Mesenchymal stem cell (in vitro differentiated cells and primary cell): Measurements from ENCODE around the gene PPP1R3E.
"Not testable (repeated sequence)": the region's sequence is repeated elsewhere in the genome, so short reads cannot be mapped to it uniquely, and the experiment has no call there.

ENCODE experiments used
- DNase-seq: peaks from one replicate; pipeline ENCODE4 v3.0.0-alpha.2; 2013
- H2AFZ ChIP-seq: one replicate; pipeline ENCODE4 v1.6.1; 2013; ENCODE audit warnings: low read depth, mild to moderate bottlenecking, control low read depth, inconsistent platforms, low read length, moderate library complexity
- H2AK5ac ChIP-seq: 2 replicates; pipeline ENCODE4 v1.6.1; 2013; ENCODE audit warnings: low read length, moderate library complexity, mild to moderate bottlenecking, inconsistent platforms; ENCODE audit not compliant: severe bottlenecking
- H2BK120ac ChIP-seq: one replicate; pipeline ENCODE4 v1.6.1; 2013; ENCODE audit warnings: low read depth, mild to moderate bottlenecking, inconsistent platforms, low read length, moderate library complexity
- H2BK12ac ChIP-seq, 2 experiments: one replicate each; pipeline ENCODE4 v1.6.1; 2013; ENCODE audit warnings: inconsistent platforms in 2 of 2, low read length in 2 of 2, mild to moderate bottlenecking in 2 of 2, moderate library complexity in 2 of 2, control low read depth in 1 of 2
- H2BK15ac ChIP-seq: one replicate; pipeline ENCODE4 v1.6.1; 2013; ENCODE audit warnings: mild to moderate bottlenecking, low read depth, inconsistent platforms; ENCODE audit not compliant: poor library complexity, severe bottlenecking
- H2BK5ac ChIP-seq: 2 replicates; pipeline ENCODE4 v1.6.1; 2013; ENCODE audit warnings: low read depth, mild to moderate bottlenecking, low read length, control low read depth, inconsistent platforms; ENCODE audit not compliant: poor library complexity, severe bottlenecking
- H3K14ac ChIP-seq, 2 experiments: one replicate each; pipeline ENCODE4 v1.6.1; 2013; ENCODE audit warnings: inconsistent platforms in 2 of 2, low read length in 2 of 2, control low read depth in 1 of 2, mild to moderate bottlenecking in 1 of 2, moderate library complexity in 1 of 2
- H3K18ac ChIP-seq, 2 experiments: one replicate each; pipeline ENCODE4 v1.6.1; 2013; ENCODE audit warnings: inconsistent platforms in 2 of 2, low read length in 2 of 2, control low read depth in 1 of 2, low read depth in 1 of 2, mild to moderate bottlenecking in 1 of 2
- H3K23ac ChIP-seq, 2 experiments: one replicate each; pipeline ENCODE4 v1.6.1; 2013; ENCODE audit warnings: inconsistent platforms in 2 of 2, low read length in 2 of 2, mild to moderate bottlenecking in 2 of 2, moderate library complexity in 2 of 2, control low read depth in 1 of 2
- H3K27ac ChIP-seq: 2 replicates; pipeline ENCODE4 v1.5.1; 2013; ENCODE audit warnings: mild to moderate bottlenecking, moderate library complexity, low read length, control low read depth, inconsistent platforms; ENCODE audit not compliant: poor library complexity, severe bottlenecking
- H3K27me3 ChIP-seq, 2 experiments: 2 replicates each; pipeline versions ENCODE4 v1.6.1 to v1.7.0; 2013; ENCODE audit warnings: low read length in 2 of 2, mild to moderate bottlenecking in 2 of 2, moderate library complexity in 2 of 2, control low read depth in 1 of 2, inconsistent platforms in 1 of 2; ENCODE audit not compliant: control insufficient read depth in 1 of 2, insufficient read depth in 1 of 2
- H3K36me3 ChIP-seq, 2 experiments: 2 replicates each; pipeline versions ENCODE4 v1.6.1 to v1.7.0; 2013; ENCODE audit warnings: low read length in 2 of 2, control low read depth in 1 of 2, inconsistent platforms in 1 of 2, low read depth in 1 of 2, mild to moderate bottlenecking in 1 of 2; ENCODE audit not compliant: insufficient read depth in 2 of 2, control insufficient read depth in 1 of 2
- H3K4ac ChIP-seq, 2 experiments: one replicate each; pipeline ENCODE4 v1.6.1; 2013; ENCODE audit warnings: inconsistent platforms in 2 of 2, low read length in 2 of 2, mild to moderate bottlenecking in 2 of 2, moderate library complexity in 2 of 2, control low read depth in 1 of 2, low read depth in 1 of 2
- H3K4me1 ChIP-seq: 2 replicates; pipeline ENCODE4 v1.6.1; 2013; ENCODE audit warnings: low read depth, low read length, control low read depth; ENCODE audit not compliant: control insufficient read depth, insufficient read depth
- H3K4me2 ChIP-seq: 2 replicates; pipeline ENCODE4 v1.6.1; 2013; ENCODE audit warnings: low read length, mild to moderate bottlenecking, inconsistent platforms; ENCODE audit not compliant: poor library complexity, severe bottlenecking
- H3K4me3 ChIP-seq, 2 experiments: 2 replicates each; pipeline versions ENCODE4 v1.5.1 to v1.7.0; 2013; ENCODE audit warnings: low read length in 2 of 2, mild to moderate bottlenecking in 2 of 2, control low read depth in 1 of 2, low read depth in 1 of 2; ENCODE audit not compliant: insufficient read depth in 1 of 2
- H3K79me1 ChIP-seq: replicated peaks from 2 replicates; pipeline ENCODE4 v1.6.1; 2013; ENCODE audit warnings: mild to moderate bottlenecking, control low read depth, low read length, inconsistent platforms; ENCODE audit not compliant: poor library complexity, severe bottlenecking
- H3K9ac ChIP-seq: 2 replicates; pipeline ENCODE4 v1.7.0; 2013; ENCODE audit warnings: mild to moderate bottlenecking, low read length, moderate library complexity
- H3K9me3 ChIP-seq: 2 replicates; pipeline ENCODE4 v1.7.0; 2013; ENCODE audit warnings: mild to moderate bottlenecking, low read length; ENCODE audit not compliant: control insufficient read depth
- H4K8ac ChIP-seq: one replicate; pipeline ENCODE4 v1.6.1; 2013; ENCODE audit warnings: inconsistent platforms, mild to moderate bottlenecking, low read length, moderate library complexity
- H4K91ac ChIP-seq: one replicate; pipeline ENCODE4 v1.6.1; 2013; ENCODE audit warnings: mild to moderate bottlenecking, low read length, inconsistent platforms
- WGBS: methylation state at CpG from one replicate; pipeline ENCODE4 v1.1.7; 2013; ENCODE audit warnings: mixed read lengths; 5-methylcytosine and 5-hydroxymethylcytosine counted together

The PPP1R3E gene

DNA sequence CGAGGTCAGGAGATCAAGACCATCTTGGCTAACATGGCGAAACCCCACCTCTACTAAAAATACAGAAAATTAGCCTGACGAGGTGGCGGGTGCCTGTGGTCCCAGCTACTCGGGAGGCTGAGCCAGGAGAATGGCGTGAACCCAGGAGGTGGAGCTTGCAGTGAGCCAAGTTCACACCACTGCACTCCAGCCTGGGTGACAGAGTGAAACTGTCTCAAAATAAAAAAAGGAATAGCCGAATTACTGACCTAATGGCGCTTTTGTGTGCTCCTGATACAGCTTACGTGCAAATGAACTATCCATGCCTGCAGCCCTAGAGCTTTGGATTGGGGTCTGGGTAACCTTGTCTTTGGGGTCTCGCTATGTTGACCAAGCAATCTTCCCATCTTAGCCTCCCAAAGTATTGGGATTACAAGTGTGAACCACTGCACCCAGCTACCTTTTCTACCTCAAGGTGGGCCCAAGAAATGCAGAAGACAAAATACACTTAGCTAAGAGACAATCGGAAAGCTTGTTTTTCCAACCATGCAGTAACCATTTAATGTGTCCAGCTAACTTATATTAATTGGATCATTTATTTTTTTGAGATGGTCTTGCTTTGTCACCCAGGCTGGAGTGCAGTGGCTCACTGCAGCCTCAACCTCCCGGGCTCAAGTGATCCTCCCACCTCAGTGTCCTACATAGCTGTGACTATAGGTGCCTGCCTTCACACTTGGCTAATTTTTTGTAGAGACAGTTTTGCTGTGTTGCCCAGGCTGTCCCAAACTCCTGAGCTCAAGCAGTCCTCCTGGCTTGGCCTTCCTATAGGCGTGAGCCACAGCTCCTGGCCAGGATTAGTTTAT, 24.1 kb upstream of the PPP1R3E start:
- no peak overlapping the region for H3K18ac ChIP-seq
- no peak overlapping the region for H3K4ac ChIP-seq
- no peak overlapping the region for H2AK5ac ChIP-seq
- no peak overlapping the region for H4K8ac ChIP-seq
- no peak overlapping the region for H2BK12ac ChIP-seq
- H3K27ac ChIP-seq = no peak overlapping the region
- H3K36me3 ChIP-seq = peaks cover 22 to 35% of the 10 kb centered on the region in 2 experiments
- H4K91ac ChIP-seq = no peak overlapping the region
- H2BK120ac ChIP-seq = no peak overlapping the region
- no peaks in the 10 kb centered on the region for H3K9me3 ChIP-seq
- H3K4me2 ChIP-seq = no peak overlapping the region
- H3K23ac ChIP-seq = no peak overlapping the region
- peaks cover 8% of the 10 kb centered on the region for H3K79me1 ChIP-seq
- WGBS = 89% methylated on average over 12 of the region's 13 CpGs
- H3K9ac ChIP-seq = no peak overlapping the region
- H3K4me3 ChIP-seq = no peak overlapping the region
- no peak overlapping the region for H2AFZ ChIP-seq
- H3K14ac ChIP-seq = no peak overlapping the region
- no peak overlapping the region for H2BK15ac ChIP-seq
- H3K4me1 ChIP-seq = peaks cover 8% of the 10 kb centered on the region
- peaks cover 0 to 7% of the 10 kb centered on the region in 2 experiments for H3K27me3 ChIP-seq
- no peak for DNase-seq
- H2BK5ac ChIP-seq = no peak overlapping the region

- not testable (repeated sequence) for H3K23ac ChIP-seq, H3K14ac ChIP-seq, H3K27me3 ChIP-seq, H4K8ac ChIP-seq, H2BK15ac ChIP-seq, H3K9me3 ChIP-seq, H3K4ac ChIP-seq, H3K9ac ChIP-seq, H3K18ac ChIP-seq, H3K4me3 ChIP-seq, H2BK120ac ChIP-seq, H2AFZ ChIP-seq, H2BK5ac ChIP-seq, H4K91ac ChIP-seq, DNase-seq, H3K4me2 ChIP-seq, H3K4me1 ChIP-seq, H3K79me1 ChIP-seq, H2AK5ac ChIP-seq, H2BK12ac ChIP-seq, H3K27ac ChIP-seq
- 95% methylated on average over 4 of the region's 5 CpGs for WGBS
- H3K36me3 ChIP-seq = peaks cover 22 to 35% of the 10 kb centered on the region in 2 experiments
Observed at GRCh38 chr14:23325746-23326145, 23.1 kb upstream of the PPP1R3E start.

DNA sequence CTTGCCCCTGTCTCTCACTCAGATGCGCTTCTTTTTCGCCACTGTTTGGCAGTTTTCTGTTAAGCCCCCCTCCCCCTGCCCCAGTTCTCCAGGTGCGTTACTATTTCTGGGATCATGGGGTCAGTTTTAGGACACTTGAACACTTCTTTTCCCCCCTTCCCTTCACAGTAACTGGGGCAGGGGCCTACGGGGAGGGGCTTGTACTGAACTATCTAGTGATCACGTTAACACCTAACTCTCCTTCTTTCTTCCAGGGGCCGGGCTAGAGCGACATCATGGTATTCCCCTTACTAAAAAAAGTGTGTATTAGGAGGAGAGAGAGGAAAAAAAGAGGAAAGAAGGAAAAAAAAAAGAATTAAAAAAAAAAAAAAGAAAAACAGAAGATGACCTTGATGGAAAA, 22.3 kb upstream of the PPP1R3E start:
- no peak overlapping the region for H2BK5ac ChIP-seq
- no peaks in the 10 kb centered on the region for H3K9me3 ChIP-seq
- 100% methylated on average over 4 of the region's 7 CpGs for WGBS
- no peak overlapping the region for H2BK12ac ChIP-seq
- no peak overlapping the region for H3K18ac ChIP-seq
- H2AK5ac ChIP-seq = no peak overlapping the region
- no peak overlapping the region for H4K91ac ChIP-seq
- no peak for DNase-seq
- H3K4ac ChIP-seq = no peak overlapping the region
- H3K36me3 ChIP-seq = peaks cover 27 to 41% of the 10 kb centered on the region in 2 experiments
- H2AFZ ChIP-seq = no peak overlapping the region
- no peak overlapping the region for H3K4me3 ChIP-seq
- peaks cover 8% of the 10 kb centered on the region for H3K79me1 ChIP-seq
- H2BK15ac ChIP-seq = no peak overlapping the region
- H3K4me2 ChIP-seq = no peak overlapping the region
- no peak overlapping the region for H4K8ac ChIP-seq
- no peak overlapping the region for H3K14ac ChIP-seq
- no peak overlapping the region for H3K23ac ChIP-seq
- peaks cover 13% of the 10 kb centered on the region for H3K4me1 ChIP-seq
- H3K27ac ChIP-seq = no peak overlapping the region
- H3K9ac ChIP-seq = peak overlapping the region; percentile 3
- no peak overlapping the region for H2BK120ac ChIP-seq
- H3K27me3 ChIP-seq = no peaks in the 10 kb centered on the region

GRCh38 chr14:23324455-23324846, 21.8 kb upstream of the PPP1R3E start:
- no peaks in the 10 kb centered on the region for H3K27me3 ChIP-seq
- peaks cover 30 to 46% of the 10 kb centered on the region in 2 experiments for H3K36me3 ChIP-seq
- no peak overlapping the region for H2BK5ac ChIP-seq
- peak overlapping the region; percentile 3 for H3K9ac ChIP-seq
- no peak overlapping the region for H2AK5ac ChIP-seq
- no peak overlapping the region for H3K4ac ChIP-seq
- H3K14ac ChIP-seq = no peak overlapping the region
- H3K4me3 ChIP-seq = no peak overlapping the region
- no peak overlapping the region for H2BK12ac ChIP-seq
- no peaks in the 10 kb centered on the region for H3K9me3 ChIP-seq
- H4K8ac ChIP-seq = no peak overlapping the region
- WGBS = 97% methylated on average over 2 of the region's 2 CpGs
- no peak overlapping the region for H2BK120ac ChIP-seq
- peaks cover 10% of the 10 kb centered on the region for H3K79me1 ChIP-seq
- H3K18ac ChIP-seq = no peak overlapping the region
- H3K4me1 ChIP-seq = peaks cover 13% of the 10 kb centered on the region
- H3K4me2 ChIP-seq = no peak overlapping the region
- DNase-seq = no peak
- no peak overlapping the region for H3K23ac ChIP-seq
- no peak overlapping the region for H3K27ac ChIP-seq
- H4K91ac ChIP-seq = no peak overlapping the region
- no peak overlapping the region for H2AFZ ChIP-seq
- no peak overlapping the region for H2BK15ac ChIP-seq
